HG02981 (cell line): ENCODE data around the gene PGRMC1.
A peak's percentile ranks its signal among the peaks of the same experiment; 100 is the strongest.
"Not testable (repeated sequence)": the region's sequence is repeated elsewhere in the genome, so short reads cannot be mapped to it uniquely, and the experiment has no call there.

Source experiments
- ATAC-seq: cut with Tn5 transposase; IDR thresholded peaks from one replicate; pipeline ENCODE4 v1.9.1; 2021; ENCODE audit warnings: mild to moderate bottlenecking, moderate library complexity; ENCODE audit not compliant: unreplicated experiment

Gene PGRMC1

GRCh38 chrX:119231936-119232445 is 4.1 kb upstream of the PGRMC1 start:
- ATAC-seq: no peak

GRCh38 chrX:119235051-119235511 is 1.0 kb upstream of the PGRMC1 start:
- no peak for ATAC-seq

GRCh38 chrX:119236623-119237561 is 807 bp downstream of the PGRMC1 start:
- ATAC-seq: peak; percentile 14

GRCh38 chrX:119237562-119237942 is 1.5 kb downstream of the PGRMC1 start:
- no peak for ATAC-seq

GRCh38 chrX:119238557-119238956 is 2.5 kb downstream of the PGRMC1 start:
- ATAC-seq: no peak

GRCh38 chrX:119240356-119240755 is 4.3 kb downstream of the PGRMC1 start:
- no peak for ATAC-seq

- ATAC-seq: no peak
These were observed 11.6 kb downstream of the PGRMC1 start for GRCh38 chrX:119247702-119248101.

- no peak for ATAC-seq
These were observed 13.8 kb downstream of the PGRMC1 start for GRCh38 chrX:119249891-119250290.

GRCh38 chrX:119251386-119251785 is 15.3 kb downstream of the PGRMC1 start:
- ATAC-seq: no peak

- no peak for ATAC-seq
These were observed 16.6 kb downstream of the PGRMC1 start for GRCh38 chrX:119252716-119253115.

- ATAC-seq: no peak
These were observed 30.4 kb downstream of the PGRMC1 start for GRCh38 chrX:119266364-119266995.

- ATAC-seq: not testable (repeated sequence)
These were observed 31.0 kb downstream of the PGRMC1 start for GRCh38 chrX:119267115-119267514.

GRCh38 chrX:119272882-119273419 is 36.9 kb downstream of the PGRMC1 start:
- ATAC-seq: no peak

- no peak for ATAC-seq
These were observed 37.5 kb downstream of the PGRMC1 start for GRCh38 chrX:119273420-119274192.

GRCh38 chrX:119282347-119282746 is 46.3 kb downstream of the PGRMC1 start:
- not testable (repeated sequence) for ATAC-seq

- no peak for ATAC-seq
These were observed 52.9 kb downstream of the PGRMC1 start for GRCh38 chrX:119288890-119289393.

- ATAC-seq: no peak
These were observed 54.4 kb downstream of the PGRMC1 start for GRCh38 chrX:119290476-119290875.

- ATAC-seq: not testable (repeated sequence)
These were observed 55.2 kb downstream of the PGRMC1 start for GRCh38 chrX:119291246-119291645.

GRCh38 chrX:119292445-119292844 is 56.4 kb downstream of the PGRMC1 start:
- ATAC-seq: no peak
